ENCODE data around the gene HAAO. TPM values are rescaled to one million over a fixed set of nuclear protein-coding genes. Genes with fewer than 3 reads are reported as not detected.
"Not testable (repeated sequence)": the region's sequence is repeated elsewhere in the genome, so short reads cannot be mapped to it uniquely, and the experiment has no call there.

The HAAO gene
- total RNA-seq = not detected

- no peak for DNase-seq
These were observed at the start of gene HAAO for GRCh38 chr2:42792583-42793333. HAAO (minus strand) TSS chr2:42792583; CDS start chr2:42792536, 47 bp downstream.

GRCh38 chr2:42841344-42841743, 49.0 kb upstream of the HAAO start:
- no peak for DNase-seq

- DNase-seq = no peak
These were observed 48.4 kb upstream of the HAAO start for GRCh38 chr2:42840760-42841159.

- DNase-seq = no peak
These were observed 47.6 kb upstream of the HAAO start for GRCh38 chr2:42839809-42840501.

GRCh38 chr2:42838133-42838532, 45.8 kb upstream of the HAAO start:
- no peak for DNase-seq

- DNase-seq = no peak
These were observed 43.4 kb upstream of the HAAO start for GRCh38 chr2:42835577-42836371.

GRCh38 chr2:42834161-42834560, 41.8 kb upstream of the HAAO start:
- no peak for DNase-seq

GRCh38 chr2:42832289-42832634, 39.9 kb upstream of the HAAO start:
- no peak for DNase-seq

- not testable (repeated sequence) for DNase-seq
These were observed 39.3 kb upstream of the HAAO start for GRCh38 chr2:42831575-42832288.

- DNase-seq = no peak
These were observed 38.7 kb upstream of the HAAO start for GRCh38 chr2:42830922-42831574.

- no peak for DNase-seq
These were observed 37.5 kb upstream of the HAAO start for GRCh38 chr2:42829671-42830440.

- peak; percentile 57 for DNase-seq
These were observed 36.4 kb upstream of the HAAO start for GRCh38 chr2:42828487-42829425.

GRCh38 chr2:42827647-42828486, 35.5 kb upstream of the HAAO start:
- DNase-seq = peak; percentile 80

- no peak for DNase-seq
These were observed 33.8 kb upstream of the HAAO start for GRCh38 chr2:42826231-42826630.

- no peak for DNase-seq
These were observed 32.0 kb upstream of the HAAO start for GRCh38 chr2:42824454-42824807.

GRCh38 chr2:42823744-42824453, 31.5 kb upstream of the HAAO start:
- DNase-seq = no peak

GRCh38 chr2:42819160-42819559, 26.8 kb upstream of the HAAO start:
- DNase-seq = no peak

GRCh38 chr2:42815726-42816125, 23.3 kb upstream of the HAAO start:
- no peak for DNase-seq

GRCh38 chr2:42813763-42814162, 21.4 kb upstream of the HAAO start:
- no peak for DNase-seq
